Muscle layer of duodenum (tissue), 2 donors: ENCODE data around the gene IL17A.

Experiments
- H3K27ac ChIP-seq: one replicate; pipeline ENCODE4 v1.7.0; 2013; ENCODE audit warnings: mild to moderate bottlenecking, low read length
- H3K27me3 ChIP-seq: one replicate; pipeline ENCODE4 v1.7.0; 2013; ENCODE audit warnings: low read depth, mild to moderate bottlenecking, control low read depth, low read length
- H3K36me3 ChIP-seq, 2 donors: one replicate each; pipeline ENCODE4 v1.7.0; 2013; ENCODE audit warnings: low read length in 2 of 2, control low read depth in 1 of 2, mild to moderate bottlenecking in 1 of 2; ENCODE audit not compliant: insufficient read depth in 2 of 2, control insufficient read depth in 1 of 2
- H3K4me1 ChIP-seq, 2 donors: one replicate each; pipeline ENCODE4 v1.7.0; 2013; ENCODE audit warnings: low read length in 2 of 2, mild to moderate bottlenecking in 2 of 2, control low read depth in 1 of 2, moderate library complexity in 1 of 2; ENCODE audit not compliant: insufficient read depth in 2 of 2, control insufficient read depth in 1 of 2
- H3K4me3 ChIP-seq, 2 donors: one replicate each; pipeline ENCODE4 v1.7.0; 2013; ENCODE audit warnings: low read length in 2 of 2, low read depth in 1 of 2, mild to moderate bottlenecking in 1 of 2
- H3K9me3 ChIP-seq, 2 donors: one replicate each; pipeline ENCODE4 v1.7.0; 2013; ENCODE audit warnings: low read length in 2 of 2, control low read depth in 1 of 2, mild to moderate bottlenecking in 1 of 2; ENCODE audit not compliant: control insufficient read depth in 1 of 2
- donor health status: healthy.

The IL17A gene

GRCh38 chr6:52186075-52186474 is at the start of gene IL17A:
Gene IL17A (plus strand): TSS chr6:52186375. CDS start chr6:52186432, 57 bp downstream.
- Histone ChIP-seq H3K9me3 (no peaks in the 10 kb centered on the region), H3K36me3 (no peaks in the 10 kb centered on the region), H3K4me3 (no peak within 1 kb of the TSS), H3K27ac (no peak within 1 kb of the TSS), H3K4me1 (no peaks in the 10 kb centered on the region), H3K27me3 (no peaks in the 10 kb centered on the region)

GRCh38 chr6:52136934-52137467 is 49.2 kb upstream of the IL17A start:
- no peaks in the 10 kb centered on the region for H3K27me3 ChIP-seq
- H3K36me3 ChIP-seq = no peaks in the 10 kb centered on the region
- H3K4me3 ChIP-seq = no peak overlapping the region
- H3K9me3 ChIP-seq = no peaks in the 10 kb centered on the region
- H3K4me1 ChIP-seq = peaks cover 0 to 12% of the 10 kb centered on the region in 2 donors
- H3K27ac ChIP-seq = no peak overlapping the region

GRCh38 chr6:52138284-52138683 is 47.9 kb upstream of the IL17A start:
- Histone ChIP-seq H3K36me3 (no peaks in the 10 kb centered on the region), H3K27me3 (no peaks in the 10 kb centered on the region), H3K4me1 (peaks cover 0 to 12% of the 10 kb centered on the region in 2 donors), H3K27ac (no peak overlapping the region), H3K9me3 (no peaks in the 10 kb centered on the region), H3K4me3 (no peak overlapping the region)

- peaks cover 0 to 12% of the 10 kb centered on the region in 2 donors for H3K4me1 ChIP-seq
- no peaks in the 10 kb centered on the region for H3K9me3 ChIP-seq
- H3K27ac ChIP-seq = no peak overlapping the region
- no peaks in the 10 kb centered on the region for H3K27me3 ChIP-seq
- no peaks in the 10 kb centered on the region for H3K36me3 ChIP-seq
- H3K4me3 ChIP-seq = no peak overlapping the region
Measured at GRCh38 chr6:52139985-52140680, 46.0 kb upstream of the IL17A start.

GRCh38 chr6:52141596-52141995 is 44.6 kb upstream of the IL17A start:
- Histone ChIP-seq H3K4me1 (peaks cover 0 to 12% of the 10 kb centered on the region in 2 donors), H3K4me3 (no peak overlapping the region), H3K9me3 (no peaks in the 10 kb centered on the region), H3K36me3 (no peaks in the 10 kb centered on the region), H3K27ac (no peak overlapping the region), H3K27me3 (no peaks in the 10 kb centered on the region)

- no peaks in the 10 kb centered on the region for H3K36me3 ChIP-seq
- no peak overlapping the region for H3K27ac ChIP-seq
- no peak overlapping the region for H3K4me3 ChIP-seq
- H3K27me3 ChIP-seq = no peaks in the 10 kb centered on the region
- H3K9me3 ChIP-seq = no peaks in the 10 kb centered on the region
- H3K4me1 ChIP-seq = peaks cover 0 to 12% of the 10 kb centered on the region in 2 donors
Measured at GRCh38 chr6:52142556-52142955, 43.6 kb upstream of the IL17A start.

GRCh38 chr6:52143551-52143950 is 42.6 kb upstream of the IL17A start:
- Histone ChIP-seq H3K27me3 (no peaks in the 10 kb centered on the region), H3K4me3 (no peak overlapping the region), H3K27ac (no peak overlapping the region), H3K36me3 (no peaks in the 10 kb centered on the region), H3K9me3 (no peaks in the 10 kb centered on the region), H3K4me1 (peaks cover 0 to 12% of the 10 kb centered on the region in 2 donors)

GRCh38 chr6:52144196-52145076 is 41.7 kb upstream of the IL17A start:
- H3K4me3 ChIP-seq = no peak overlapping the region
- no peaks in the 10 kb centered on the region for H3K36me3 ChIP-seq
- H3K27ac ChIP-seq = no peak overlapping the region

GRCh38 chr6:52146851-52147445 is 39.2 kb upstream of the IL17A start:
- Histone ChIP-seq H3K36me3 (no peaks in the 10 kb centered on the region), H3K27ac (no peak overlapping the region), H3K4me1 (no peaks in the 10 kb centered on the region), H3K27me3 (no peaks in the 10 kb centered on the region), H3K9me3 (no peaks in the 10 kb centered on the region), H3K4me3 (no peak overlapping the region)

More at GRCh38 chr6:52144196-52145076, 41.7 kb upstream of the IL17A start:
- Histone ChIP-seq H3K9me3 (no peaks in the 10 kb centered on the region), H3K4me1 (peaks cover 0 to 10% of the 10 kb centered on the region in 2 donors), H3K27me3 (no peaks in the 10 kb centered on the region)

- Histone ChIP-seq H3K27me3 (no peaks in the 10 kb centered on the region), H3K4me1 (no peaks in the 10 kb centered on the region), H3K27ac (no peak overlapping the region), H3K9me3 (no peaks in the 10 kb centered on the region), H3K4me3 (no peak overlapping the region), H3K36me3 (no peaks in the 10 kb centered on the region)
Measured at GRCh38 chr6:52149076-52149475, 37.1 kb upstream of the IL17A start.

GRCh38 chr6:52149949-52150348 is 36.2 kb upstream of the IL17A start:
- H3K27me3 ChIP-seq = no peaks in the 10 kb centered on the region
- no peaks in the 10 kb centered on the region for H3K4me1 ChIP-seq
- H3K36me3 ChIP-seq = no peaks in the 10 kb centered on the region
- H3K4me3 ChIP-seq = no peak overlapping the region
- H3K9me3 ChIP-seq = no peaks in the 10 kb centered on the region
- no peak overlapping the region for H3K27ac ChIP-seq
